T follicular helper cell (primary cell): ENCODE results near the gene BTBD17.

Experiments
- DNase-seq: peaks from one replicate; pipeline ENCODE4 v3.0.0-alpha.2; 2020; ENCODE audit warnings: low read depth

Gene BTBD17

DNA sequence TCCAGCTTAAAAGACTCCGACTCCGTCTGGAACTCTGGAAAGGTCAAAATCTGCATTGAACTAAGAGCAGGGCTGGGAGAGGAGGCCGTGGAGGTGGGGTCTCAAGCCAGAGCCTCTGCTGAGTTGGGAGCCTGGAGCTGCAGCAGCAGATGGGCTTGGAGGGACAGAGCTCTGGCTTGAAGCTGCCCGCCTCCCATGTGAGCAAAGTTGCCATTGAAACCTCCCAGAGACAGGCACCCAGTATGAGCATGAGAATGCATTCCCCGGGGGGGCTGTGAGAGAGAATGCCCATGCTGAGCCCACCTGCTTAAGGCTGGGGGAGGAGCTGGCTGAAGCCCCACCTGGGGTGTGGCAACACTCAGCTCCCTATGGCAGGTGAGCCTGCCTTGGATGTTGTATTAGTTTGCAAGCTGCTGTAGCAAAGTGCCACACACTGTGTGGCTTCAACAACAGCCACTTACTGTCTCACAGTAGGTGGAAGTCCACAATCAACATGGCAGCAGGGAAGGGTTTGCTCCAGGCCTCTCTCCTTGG is 26.1 kb downstream of the BTBD17 start:
- DNase-seq, result no peak

DNA sequence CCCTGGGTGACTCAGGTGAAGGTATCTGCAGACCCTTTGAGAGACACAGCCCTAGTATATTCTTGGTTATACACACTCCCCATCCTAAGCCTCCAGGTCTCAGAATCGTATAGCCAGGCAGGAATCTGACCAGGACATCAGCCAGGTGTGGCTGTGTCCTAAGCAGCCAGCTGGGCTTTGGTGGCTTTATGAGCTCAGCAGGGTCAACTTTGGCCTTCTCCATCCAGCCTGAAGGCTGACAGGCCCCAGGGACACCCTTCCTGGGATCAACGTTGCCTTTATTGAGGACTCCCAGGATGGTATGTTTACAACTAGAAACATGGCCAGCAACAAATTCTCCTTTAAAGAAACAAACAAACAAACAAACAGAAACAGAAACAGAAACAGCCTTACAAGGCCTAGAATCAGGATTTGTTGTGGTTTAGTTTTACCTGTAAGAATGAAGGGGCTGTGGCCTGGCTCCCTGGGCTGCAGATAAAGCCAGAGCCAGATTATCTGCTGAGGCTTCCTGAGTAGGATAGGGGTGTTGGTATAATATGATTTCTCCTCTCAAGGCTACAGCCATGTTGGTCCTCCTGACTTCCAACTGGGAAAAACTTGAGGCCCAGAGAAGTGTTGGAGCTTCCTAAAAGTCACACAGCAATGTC is 27.2 kb downstream of the BTBD17 start:
- DNase-seq, result no peak

DNA sequence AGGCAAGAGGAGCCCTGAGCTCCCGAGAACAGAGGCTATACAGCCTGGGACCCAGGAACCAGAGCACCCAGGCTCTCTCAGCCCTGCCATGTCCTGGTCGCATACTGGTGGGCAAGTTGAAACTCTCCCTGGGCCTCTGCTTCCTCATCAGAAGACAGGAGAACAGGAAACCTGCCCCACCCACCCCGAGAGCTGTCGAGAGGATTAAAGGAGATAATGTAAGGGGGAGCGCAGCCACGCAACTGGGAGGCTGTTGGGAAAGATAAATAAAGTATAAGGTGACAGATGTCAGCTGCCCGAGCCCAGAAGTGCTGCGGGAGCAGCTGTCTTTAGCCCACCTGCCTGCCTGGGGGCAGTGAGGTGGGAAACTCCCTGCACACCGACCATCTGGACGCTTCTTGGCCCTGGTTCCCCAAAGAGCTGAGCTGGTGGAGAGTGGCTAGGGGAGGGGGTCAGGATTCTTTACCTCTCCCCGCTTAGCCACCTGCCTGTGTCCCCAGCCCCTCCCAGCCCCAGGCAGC is 28.8 kb downstream of the BTBD17 start:
- DNase-seq, result no peak

DNA sequence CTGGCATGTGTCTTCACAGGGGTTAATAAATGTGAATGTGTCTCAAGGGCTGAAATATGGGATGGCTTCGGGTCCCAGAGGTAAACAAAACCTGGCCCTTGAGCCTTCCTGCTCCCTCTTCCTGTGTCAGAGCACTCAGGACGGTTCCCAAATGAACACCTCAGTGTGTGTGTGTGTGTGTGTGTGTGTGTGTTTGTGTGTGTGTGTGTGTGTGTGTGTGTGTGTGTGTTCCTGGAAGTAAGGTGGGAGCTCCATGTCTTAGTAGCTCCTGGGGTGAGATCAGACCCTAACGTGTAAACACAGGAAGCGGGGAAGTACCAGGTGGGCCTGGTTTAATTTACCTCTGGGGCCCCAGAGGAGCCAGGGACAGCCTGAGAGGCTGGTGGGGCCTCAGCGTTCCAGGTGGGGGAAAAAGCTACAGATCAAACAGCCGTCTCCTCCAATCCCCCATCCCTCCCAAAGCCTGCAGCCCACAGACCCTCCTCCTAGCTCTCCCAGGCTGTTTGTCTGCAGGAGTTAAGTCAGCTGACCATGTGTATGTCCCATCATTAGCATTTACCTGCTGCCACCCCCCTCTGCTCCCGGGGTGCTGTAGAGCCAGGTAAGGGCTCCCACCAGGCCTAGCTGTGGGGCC is 29.5 kb downstream of the BTBD17 start:
- DNase-seq, result no peak

DNA sequence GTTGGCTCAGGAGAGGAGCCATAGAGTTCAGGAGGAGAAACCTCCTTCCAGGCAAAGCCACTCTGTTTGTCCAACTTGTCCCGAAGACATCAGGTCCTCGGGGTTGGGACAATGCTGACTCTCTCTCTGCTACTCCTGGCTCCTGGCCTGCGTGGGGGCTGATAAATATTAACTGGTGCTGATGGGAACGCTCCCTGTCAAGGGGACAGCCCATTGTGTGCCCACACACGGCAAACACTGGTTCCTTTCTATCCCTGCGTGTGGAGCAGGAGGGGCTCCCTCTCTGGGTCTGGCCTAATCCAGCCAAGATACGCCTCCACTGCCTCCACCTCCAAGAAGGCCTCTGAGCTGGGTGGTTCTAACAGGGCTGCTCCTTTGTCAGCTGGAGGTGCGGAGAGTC is 31.2 kb downstream of the BTBD17 start:
- DNase-seq, result no peak

DNA sequence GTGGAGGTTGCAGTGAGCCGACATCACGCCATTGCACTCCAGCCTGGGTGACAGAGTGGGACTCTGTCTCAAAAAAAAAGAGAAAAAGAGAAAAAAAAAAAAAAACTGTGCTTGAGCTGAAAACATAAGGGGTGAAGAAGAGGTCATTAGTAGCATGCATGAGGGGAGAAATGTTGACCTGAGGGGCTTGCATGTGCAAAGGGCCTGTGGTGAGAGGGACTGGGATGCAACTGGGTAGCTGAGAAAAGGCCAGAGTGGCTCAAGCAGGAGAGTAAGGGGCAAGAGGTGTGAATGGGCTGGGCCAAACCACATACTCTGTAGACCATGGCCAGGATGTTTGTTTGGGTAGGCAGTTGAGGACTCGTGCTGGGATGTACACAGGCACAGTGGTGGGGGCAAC is 32.3 kb downstream of the BTBD17 start:
- DNase-seq, result no peak

DNA sequence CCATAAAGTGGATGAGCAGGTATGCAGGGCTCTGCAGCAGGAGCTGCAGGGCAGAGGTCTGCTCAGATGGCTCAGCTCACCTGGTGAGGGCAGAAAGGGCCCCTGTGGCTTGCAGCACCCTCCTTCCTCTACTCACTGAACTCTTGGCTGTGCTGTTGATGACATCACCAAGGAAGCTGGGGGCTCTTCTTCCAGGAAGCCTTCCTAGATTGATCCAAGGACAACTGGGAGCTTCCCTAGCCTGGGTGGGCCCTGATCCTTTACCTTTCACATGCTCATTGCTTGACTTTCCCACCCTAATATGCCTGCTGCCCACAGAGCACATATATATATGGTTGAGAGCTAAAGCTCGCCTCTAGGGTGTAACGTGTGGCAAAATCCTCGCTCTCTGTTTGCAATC is 33.2 kb downstream of the BTBD17 start:
- no peak for DNase-seq

DNA sequence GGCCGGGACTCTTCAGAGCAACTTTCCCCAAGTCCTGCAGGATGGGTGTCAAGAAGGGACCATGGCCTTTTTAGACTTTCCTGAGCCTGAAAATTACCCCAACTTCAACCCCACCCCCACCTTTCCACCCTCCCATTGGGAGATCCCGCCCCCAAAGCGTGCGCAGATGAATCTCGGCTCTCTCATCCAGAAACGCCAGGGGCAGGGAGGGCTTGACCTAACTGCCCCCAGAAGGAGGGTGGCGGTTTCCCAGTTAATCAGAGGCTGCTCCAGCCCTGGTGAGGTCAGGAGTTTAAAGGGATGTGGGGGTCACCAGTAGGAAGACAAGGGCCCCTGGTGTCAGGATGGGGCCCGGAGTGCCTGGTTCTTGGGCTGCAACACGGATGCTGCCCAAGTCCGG is 35.2 kb downstream of the BTBD17 start:
- no peak for DNase-seq

DNA sequence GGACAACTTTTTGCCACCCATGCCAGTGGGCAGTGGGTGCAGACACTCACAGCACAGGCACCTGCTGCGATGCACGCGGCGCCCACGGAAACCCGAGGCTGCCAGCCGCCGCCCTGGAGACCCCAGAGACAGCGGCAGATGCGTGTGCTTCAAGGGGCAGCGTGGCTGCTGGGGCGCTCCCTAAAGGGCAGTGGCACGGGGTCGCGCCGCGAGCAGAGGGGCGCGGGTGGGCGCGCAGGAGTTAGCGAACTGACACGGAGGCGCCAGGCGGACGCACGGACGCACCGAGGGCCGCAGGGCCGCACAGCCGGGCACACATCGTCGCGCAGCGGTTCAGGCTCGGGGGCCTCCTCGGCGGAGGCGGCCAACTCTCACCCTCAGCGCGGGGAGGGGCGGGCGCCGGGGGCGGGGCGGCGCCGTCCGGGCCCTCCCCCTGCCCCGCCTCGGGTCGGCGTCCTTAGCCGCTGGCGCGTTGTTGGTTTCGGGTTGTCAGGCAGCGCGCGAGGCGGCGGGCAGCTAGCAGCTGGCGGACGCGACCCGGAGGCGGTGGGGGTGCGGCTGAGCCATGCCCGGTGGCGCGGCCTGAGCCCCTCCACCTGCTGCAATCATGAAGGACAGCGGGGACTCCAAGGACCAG is 35.8 kb downstream of the BTBD17 start, which contains the start of gene KIF19:
Gene KIF19, plus strand, starts transcription at position 484 of the 637 bp plus-strand sequence. Its CDS starts 124 bp downstream, at position 608.
- DNase-seq, result peak; percentile 34

DNA sequence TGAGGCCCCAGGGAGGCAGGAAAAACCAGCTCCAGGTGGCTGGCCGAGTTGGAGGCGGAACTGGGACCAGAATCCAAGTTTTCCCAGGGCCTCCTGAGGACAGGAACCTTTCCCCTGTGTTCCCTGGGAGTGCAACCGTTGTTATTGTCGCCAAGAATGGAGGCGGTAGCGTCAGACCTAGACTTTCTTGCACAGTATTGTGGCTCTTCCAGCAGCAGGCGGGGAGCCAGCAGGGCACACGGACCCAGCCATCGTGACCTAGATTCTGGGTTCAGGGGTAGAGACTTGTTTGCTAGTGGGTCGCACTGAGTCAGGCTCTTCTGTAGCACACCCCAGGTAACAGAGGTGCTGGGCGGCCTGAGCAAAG is 36.3 kb downstream of the BTBD17 start:
- no peak for DNase-seq

DNA sequence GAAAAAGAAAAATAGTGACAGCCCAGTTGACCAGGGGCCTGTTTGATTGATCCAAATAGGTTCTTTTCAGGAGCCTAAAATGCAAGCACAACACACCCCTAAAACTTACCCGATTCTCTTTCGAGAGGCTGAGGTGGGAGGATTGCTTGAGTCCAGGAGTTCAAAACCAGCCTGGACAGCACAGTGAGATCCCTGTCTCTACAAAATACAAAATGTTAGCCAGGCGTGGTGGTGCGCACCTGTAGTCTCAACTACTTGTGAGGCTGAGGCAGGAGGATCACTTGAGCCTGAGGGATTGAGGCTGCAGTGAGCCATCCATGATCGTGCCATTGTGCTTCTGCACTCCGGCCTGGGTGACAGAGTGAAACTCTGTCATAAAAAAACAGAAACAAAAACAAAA is 37.1 kb downstream of the BTBD17 start:
- DNase-seq, result no peak

DNA sequence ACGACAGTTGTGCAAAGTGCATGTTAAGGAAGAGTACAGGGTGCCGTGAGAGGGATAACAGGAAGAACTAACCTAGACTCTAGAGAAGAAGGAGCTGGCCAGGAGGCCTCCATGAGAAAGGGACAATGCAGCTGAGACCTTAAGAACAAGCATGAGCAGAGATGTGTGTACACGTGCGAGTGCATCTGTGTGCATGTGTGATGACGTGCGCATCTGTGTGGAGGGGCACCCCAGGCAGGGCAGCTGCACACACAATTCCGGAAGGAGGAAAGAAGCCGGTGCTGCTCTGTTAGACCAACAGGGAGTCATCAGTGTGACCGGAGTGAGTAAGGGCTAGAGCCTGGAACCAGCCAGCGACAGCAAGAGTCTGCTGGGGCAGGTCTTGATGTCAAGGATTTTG is 43.3 kb downstream of the BTBD17 start:
- no peak for DNase-seq

DNA sequence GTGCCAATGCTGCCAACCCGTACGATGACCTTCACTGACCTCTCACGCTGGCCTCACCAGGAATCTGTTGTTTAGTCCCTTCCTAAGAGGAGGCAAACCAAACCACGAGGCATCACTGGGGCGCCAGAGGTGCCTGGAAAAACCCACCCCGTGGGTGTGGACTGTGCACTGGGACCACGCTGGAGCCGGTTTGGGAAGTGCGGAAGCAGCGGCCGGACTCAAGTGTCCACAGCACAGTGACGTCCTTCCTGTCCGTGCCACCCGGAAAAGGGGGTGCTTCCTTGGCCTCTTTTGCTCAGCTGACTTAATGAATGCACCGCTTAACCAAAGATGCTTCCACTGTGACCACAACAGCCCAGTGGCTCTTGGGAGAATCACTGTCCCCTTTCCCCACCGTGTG is 44.6 kb downstream of the BTBD17 start:
- DNase-seq, result no peak

DNA sequence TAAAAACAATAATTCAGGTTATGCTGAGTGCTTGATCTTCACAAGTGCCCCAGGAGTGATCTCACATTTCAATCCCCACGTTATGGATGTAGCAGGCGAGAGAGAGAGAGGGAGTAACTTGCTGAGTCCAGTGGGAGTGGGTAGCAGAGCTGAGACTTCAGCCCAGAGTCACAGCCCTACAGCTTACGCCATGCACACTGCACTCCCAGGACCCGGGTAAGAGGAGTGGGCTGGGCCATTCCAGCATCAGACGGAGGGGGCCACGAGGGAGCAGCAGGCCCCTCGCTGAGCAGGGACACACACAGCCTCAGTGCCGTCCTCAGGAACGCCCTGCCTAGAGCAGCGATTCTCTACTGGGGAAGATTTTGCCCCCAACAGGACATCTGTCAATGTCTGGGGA is 45.4 kb downstream of the BTBD17 start:
- no peak for DNase-seq

DNA sequence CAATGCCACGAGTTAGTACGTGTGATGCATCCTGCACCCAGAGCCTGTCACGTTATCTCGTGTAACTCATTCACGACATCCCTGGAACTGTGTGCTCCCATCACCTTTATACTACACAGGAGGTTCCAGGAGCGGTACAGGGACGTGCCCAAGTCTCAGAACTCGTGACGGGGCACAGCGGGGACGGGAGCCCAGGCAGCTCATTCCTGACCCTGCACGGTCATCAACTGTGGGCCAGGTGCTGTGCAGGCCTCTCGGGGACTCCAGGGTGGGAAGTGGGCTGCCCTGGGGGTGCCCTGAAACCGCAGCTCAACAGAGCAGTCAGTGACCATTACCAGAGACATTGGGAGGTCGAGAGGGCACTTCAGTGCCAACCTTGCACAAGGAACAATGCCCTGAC is 46.8 kb downstream of the BTBD17 start:
- no peak for DNase-seq

DNA sequence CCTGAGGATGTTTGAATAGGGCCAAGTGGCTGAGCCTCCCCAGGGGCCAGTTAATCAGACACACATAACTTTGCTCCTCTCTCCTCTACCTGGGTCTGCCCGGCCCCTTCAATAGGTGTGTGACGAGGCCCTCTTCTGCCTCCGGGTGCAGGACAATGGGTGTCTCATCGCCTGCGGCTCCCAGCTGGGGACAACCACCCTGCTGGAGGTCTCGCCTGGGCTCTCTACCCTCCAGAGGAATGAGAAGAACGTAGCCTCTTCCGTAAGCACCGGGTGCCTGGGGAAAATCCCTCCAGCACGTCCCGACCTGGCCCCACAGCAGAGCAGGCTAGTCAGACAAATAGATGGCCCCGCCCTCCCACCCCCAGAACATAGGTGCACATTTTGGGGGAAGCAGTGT is 51.8 kb downstream of the BTBD17 start:
- DNase-seq, result no peak

DNA sequence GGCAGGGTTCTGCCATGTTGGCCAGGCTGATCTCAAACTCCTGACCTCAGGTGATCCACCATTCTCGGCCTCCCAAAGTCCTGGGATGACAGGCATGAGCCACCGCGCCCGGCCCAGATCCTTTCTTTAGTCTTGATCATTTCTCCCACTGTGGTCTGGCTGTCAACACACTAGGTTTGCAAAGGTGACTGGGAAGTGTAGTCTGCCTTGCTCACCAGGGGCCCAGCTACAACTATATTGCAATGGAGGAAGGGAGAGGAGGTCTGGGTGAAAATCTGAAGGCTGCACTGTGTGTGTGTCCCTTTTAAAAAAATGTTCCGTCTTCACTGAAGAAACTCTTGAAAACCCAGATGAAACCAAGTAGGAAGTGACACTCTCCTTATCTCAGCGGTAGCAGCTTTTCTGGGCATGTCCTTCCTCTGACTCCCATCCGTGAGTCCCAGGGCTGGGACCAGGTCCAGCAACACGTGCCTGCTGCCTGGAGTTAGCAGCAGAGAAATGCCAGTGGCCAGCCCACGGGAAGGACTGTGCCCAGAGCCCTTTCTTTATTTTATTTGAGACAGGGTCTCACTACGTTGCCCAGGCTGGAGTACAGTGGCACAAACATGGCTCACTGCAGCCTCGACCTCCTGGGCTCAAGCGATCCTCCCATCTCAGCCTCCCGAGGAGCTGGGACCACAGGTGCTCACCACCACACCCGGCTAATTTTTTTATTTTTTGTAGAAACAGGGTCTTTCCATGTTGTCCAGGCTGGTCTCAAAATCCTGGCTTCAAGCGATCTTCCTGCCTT is 53.5 kb downstream of the BTBD17 start:
- DNase-seq, result no peak
